GM12801 (cell line): ENCODE measurements around the gene FGF5.

ENCODE experiments used
- CTCF ChIP-seq: IDR thresholded peaks from one replicate; pipeline ENCODE4 v1.5.1; 2011; ENCODE audit warnings: control low read depth; ENCODE audit not compliant: insufficient read length; ENCODE audit errors: extremely low read depth

FGF5 gene

GRCh38 chr4:80309294-80310004 is 43.0 kb downstream of the FGF5 start:
- no peak for TF ChIP-seq CTCF

- no peak for TF ChIP-seq CTCF
Observed at GRCh38 chr4:80311130-80311529, 44.7 kb downstream of the FGF5 start.

- TF ChIP-seq CTCF = no peak
Observed at GRCh38 chr4:80312124-80312523, 45.7 kb downstream of the FGF5 start.

- no peak for TF ChIP-seq CTCF
Observed at GRCh38 chr4:80313627-80314026, 47.2 kb downstream of the FGF5 start.

- no peak for TF ChIP-seq CTCF
Observed at GRCh38 chr4:80321341-80321740, 54.9 kb downstream of the FGF5 start.

- no peak for TF ChIP-seq CTCF
Observed at GRCh38 chr4:80321776-80322175, 55.3 kb downstream of the FGF5 start.

GRCh38 chr4:80322716-80323115 is 56.3 kb downstream of the FGF5 start:
- TF ChIP-seq CTCF = no peak
